ENCODE results near the gene RPL10. TPM values are rescaled to one million over a fixed set of nuclear protein-coding genes. Genes with fewer than 3 reads are reported as not detected.

The RPL10 gene
- total and polyA plus RNA-seq, 2 of the 13 experiments (the other 11 are each of a cell fraction or from before 2014, with no cell fraction given), result 2,381 to 4,713 TPM

DNA sequence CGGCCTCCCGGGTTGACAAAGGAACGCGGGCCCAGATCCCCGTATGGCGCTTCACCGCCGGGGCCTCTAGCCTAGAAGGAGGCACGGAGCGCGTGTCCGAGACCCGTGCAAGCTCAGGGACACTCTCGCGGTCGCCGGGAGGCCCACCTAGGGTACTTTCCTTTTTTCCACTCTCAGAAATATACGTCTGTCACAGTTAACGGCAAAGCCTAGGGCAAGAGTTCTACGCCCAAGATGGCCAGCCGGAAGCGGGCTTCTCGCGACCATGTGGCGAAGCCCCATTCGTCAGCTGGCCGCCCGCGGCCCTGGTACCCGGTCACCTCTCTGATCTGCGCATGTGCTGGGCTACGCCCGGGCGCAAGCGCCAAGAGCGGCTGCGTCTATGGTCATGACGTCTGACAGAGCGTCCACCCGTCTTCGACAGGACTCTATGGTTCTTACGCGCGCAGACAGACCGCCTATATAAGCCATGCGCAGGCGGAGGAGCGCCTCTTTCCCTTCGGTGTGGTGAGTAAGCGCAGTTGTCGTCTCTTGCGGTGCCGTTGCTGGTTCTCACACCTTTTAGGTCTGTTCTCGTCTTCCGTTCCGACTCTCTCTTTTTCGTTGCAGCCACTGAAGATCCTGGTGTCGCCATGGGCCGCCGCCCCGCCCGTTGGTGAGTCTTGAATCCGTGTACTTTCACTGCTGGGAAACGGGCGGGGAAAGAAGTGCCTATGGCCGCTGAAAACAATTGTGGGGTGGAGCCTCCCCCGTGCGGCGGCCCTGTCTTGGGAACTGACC, at the start of gene RPL10 (continued):
- TF ChIP-seq, protein P1, sequence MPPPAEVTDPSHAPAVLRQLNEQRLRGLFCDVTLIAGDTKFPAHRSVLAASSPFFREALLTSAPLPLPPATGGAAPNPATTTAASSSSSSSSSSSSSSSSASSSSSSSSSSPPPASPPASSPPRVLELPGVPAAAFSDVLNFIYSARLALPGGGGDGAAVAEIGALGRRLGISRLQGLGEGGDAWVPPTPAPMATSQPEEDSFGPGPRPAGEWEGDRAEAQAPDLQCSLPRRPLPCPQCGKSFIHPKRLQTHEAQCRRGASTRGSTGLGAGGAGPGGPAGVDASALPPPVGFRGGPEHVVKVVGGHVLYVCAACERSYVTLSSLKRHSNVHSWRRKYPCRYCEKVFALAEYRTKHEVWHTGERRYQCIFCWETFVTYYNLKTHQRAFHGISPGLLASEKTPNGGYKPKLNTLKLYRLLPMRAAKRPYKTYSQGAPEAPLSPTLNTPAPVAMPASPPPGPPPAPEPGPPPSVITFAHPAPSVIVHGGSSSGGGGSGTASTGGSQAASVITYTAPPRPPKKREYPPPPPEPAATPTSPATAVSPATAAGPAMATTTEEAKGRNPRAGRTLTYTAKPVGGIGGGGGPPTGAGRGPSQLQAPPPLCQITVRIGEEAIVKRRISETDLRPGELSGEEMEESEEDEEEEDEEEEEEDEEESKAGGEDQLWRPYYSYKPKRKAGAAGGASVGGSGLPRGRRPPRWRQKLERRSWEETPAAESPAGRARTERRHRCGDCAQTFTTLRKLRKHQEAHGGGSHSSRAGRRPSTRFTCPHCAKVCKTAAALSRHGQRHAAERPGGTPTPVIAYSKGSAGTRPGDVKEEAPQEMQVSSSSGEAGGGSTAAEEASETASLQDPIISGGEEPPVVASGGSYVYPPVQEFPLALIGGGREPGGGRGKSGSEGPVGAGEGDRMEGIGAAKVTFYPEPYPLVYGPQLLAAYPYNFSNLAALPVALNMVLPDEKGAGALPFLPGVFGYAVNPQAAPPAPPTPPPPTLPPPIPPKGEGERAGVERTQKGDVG (CRISPR knock-in tag; IDR thresholded peaks at IDR 0.05; ENCODE audit: borderline replicate concordance), result no peak
- TF ChIP-seq ZNF280B (CRISPR knock-in tag; IDR thresholded peaks at IDR 0.05; ENCODE audit: borderline replicate concordance) (no peak), ZNF776 (CRISPR knock-in tag; IDR thresholded peaks at IDR 0.05) (no peak; the same call in 1 of the 2 replicates), HOXA5 (CRISPR knock-in tag; IDR thresholded peaks at IDR 0.05) (no peak), RFXAP (CRISPR knock-in tag; IDR thresholded peaks at IDR 0.05; ENCODE audit: borderline replicate concordance) (no peak), ZBTB1 (CRISPR knock-in tag; IDR thresholded peaks at IDR 0.05; ENCODE audit: borderline replicate concordance) (no peak), ZNF496 (CRISPR knock-in tag; IDR thresholded peaks at IDR 0.05; ENCODE audit: insufficient replicate concordance) (no peak)
- TF ChIP-seq, protein P2, sequence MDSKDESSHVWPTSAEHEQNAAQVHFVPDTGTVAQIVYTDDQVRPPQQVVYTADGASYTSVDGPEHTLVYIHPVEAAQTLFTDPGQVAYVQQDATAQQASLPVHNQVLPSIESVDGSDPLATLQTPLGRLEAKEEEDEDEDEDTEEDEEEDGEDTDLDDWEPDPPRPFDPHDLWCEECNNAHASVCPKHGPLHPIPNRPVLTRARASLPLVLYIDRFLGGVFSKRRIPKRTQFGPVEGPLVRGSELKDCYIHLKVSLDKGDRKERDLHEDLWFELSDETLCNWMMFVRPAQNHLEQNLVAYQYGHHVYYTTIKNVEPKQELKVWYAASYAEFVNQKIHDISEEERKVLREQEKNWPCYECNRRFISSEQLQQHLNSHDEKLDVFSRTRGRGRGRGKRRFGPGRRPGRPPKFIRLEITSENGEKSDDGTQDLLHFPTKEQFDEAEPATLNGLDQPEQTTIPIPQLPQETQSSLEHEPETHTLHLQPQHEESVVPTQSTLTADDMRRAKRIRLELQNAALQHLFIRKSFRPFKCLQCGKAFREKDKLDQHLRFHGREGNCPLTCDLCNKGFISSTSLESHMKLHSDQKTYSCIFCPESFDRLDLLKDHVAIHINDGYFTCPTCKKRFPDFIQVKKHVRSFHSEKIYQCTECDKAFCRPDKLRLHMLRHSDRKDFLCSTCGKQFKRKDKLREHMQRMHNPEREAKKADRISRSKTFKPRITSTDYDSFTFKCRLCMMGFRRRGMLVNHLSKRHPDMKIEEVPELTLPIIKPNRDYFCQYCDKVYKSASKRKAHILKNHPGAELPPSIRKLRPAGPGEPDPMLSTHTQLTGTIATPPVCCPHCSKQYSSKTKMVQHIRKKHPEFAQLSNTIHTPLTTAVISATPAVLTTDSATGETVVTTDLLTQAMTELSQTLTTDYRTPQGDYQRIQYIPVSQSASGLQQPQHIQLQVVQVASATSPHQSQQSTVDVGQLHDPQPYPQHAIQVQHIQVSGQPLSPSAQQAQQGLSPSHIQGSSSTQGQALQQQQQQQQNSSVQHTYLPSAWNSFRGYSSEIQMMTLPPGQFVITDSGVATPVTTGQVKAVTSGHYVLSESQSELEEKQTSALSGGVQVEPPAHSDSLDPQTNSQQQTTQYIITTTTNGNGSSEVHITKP (CRISPR knock-in tag; IDR thresholded peaks at IDR 0.05; ENCODE audit: low read depth), result no peak
- TF ChIP-seq, protein P3, sequence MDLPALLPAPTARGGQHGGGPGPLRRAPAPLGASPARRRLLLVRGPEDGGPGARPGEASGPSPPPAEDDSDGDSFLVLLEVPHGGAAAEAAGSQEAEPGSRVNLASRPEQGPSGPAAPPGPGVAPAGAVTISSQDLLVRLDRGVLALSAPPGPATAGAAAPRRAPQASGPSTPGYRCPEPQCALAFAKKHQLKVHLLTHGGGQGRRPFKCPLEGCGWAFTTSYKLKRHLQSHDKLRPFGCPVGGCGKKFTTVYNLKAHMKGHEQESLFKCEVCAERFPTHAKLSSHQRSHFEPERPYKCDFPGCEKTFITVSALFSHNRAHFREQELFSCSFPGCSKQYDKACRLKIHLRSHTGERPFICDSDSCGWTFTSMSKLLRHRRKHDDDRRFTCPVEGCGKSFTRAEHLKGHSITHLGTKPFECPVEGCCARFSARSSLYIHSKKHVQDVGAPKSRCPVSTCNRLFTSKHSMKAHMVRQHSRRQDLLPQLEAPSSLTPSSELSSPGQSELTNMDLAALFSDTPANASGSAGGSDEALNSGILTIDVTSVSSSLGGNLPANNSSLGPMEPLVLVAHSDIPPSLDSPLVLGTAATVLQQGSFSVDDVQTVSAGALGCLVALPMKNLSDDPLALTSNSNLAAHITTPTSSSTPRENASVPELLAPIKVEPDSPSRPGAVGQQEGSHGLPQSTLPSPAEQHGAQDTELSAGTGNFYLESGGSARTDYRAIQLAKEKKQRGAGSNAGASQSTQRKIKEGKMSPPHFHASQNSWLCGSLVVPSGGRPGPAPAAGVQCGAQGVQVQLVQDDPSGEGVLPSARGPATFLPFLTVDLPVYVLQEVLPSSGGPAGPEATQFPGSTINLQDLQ (CRISPR knock-in tag; IDR thresholded peaks at IDR 0.05), result 0 out of 2 replicates have a peak, but pooled peaks have one; percentile 37
- TF ChIP-seq, protein P4, sequence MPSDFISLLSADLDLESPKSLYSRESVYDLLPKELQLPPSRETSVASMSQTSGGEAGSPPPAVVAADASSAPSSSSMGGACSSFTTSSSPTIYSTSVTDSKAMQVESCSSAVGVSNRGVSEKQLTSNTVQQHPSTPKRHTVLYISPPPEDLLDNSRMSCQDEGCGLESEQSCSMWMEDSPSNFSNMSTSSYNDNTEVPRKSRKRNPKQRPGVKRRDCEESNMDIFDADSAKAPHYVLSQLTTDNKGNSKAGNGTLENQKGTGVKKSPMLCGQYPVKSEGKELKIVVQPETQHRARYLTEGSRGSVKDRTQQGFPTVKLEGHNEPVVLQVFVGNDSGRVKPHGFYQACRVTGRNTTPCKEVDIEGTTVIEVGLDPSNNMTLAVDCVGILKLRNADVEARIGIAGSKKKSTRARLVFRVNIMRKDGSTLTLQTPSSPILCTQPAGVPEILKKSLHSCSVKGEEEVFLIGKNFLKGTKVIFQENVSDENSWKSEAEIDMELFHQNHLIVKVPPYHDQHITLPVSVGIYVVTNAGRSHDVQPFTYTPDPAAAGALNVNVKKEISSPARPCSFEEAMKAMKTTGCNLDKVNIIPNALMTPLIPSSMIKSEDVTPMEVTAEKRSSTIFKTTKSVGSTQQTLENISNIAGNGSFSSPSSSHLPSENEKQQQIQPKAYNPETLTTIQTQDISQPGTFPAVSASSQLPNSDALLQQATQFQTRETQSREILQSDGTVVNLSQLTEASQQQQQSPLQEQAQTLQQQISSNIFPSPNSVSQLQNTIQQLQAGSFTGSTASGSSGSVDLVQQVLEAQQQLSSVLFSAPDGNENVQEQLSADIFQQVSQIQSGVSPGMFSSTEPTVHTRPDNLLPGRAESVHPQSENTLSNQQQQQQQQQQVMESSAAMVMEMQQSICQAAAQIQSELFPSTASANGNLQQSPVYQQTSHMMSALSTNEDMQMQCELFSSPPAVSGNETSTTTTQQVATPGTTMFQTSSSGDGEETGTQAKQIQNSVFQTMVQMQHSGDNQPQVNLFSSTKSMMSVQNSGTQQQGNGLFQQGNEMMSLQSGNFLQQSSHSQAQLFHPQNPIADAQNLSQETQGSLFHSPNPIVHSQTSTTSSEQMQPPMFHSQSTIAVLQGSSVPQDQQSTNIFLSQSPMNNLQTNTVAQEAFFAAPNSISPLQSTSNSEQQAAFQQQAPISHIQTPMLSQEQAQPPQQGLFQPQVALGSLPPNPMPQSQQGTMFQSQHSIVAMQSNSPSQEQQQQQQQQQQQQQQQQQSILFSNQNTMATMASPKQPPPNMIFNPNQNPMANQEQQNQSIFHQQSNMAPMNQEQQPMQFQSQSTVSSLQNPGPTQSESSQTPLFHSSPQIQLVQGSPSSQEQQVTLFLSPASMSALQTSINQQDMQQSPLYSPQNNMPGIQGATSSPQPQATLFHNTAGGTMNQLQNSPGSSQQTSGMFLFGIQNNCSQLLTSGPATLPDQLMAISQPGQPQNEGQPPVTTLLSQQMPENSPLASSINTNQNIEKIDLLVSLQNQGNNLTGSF (CRISPR knock-in tag; IDR thresholded peaks at IDR 0.05), result peak; percentile 29

Measured in HepG2 (cell line).